ENCODE data around the gene MAML3.

MAML3 gene

DNA sequence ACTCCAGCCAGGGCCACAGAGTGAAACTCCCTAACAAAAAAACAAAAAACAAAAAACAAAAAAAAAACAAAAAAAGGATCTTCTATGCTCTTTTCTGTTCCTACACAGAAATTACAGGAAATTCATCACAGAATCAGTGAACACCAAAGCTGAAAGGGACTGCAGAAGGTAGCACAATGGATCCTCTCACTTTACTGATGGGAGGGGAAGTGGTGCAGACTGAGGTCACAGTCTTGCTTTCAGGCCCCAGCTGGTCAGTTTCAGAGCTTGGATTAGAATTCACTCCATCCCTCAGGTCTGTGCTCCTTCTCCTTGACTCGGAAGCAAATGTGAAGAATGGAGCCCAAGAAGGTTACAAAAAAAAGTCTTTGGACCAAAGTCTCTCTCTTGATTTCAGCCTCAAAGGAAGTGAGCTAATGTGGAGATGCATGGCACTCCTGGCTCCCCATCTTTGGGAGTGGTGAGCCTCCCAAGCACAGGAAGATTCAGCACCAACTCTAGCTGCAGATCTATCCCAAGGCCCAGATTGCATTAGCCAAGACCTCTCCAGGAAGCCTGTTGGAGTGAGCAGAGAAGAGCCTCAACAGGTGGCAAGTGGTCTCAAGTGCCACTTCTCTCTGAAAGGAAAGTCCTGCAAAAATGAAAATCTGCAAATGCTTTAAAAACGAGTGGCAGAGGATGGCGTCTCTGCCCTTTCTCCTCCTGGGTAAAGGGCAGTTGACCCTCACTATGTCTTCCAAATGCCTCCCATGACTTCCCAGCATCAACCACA lies 176.0 kb downstream of the MAML3 start:
- H3K4me3 ChIP-seq (ENCODE audit: low read depth, low read length) = no peak overlapping the region
- DNase-seq (ENCODE audit: low read depth) = peak; percentile 31

DNA sequence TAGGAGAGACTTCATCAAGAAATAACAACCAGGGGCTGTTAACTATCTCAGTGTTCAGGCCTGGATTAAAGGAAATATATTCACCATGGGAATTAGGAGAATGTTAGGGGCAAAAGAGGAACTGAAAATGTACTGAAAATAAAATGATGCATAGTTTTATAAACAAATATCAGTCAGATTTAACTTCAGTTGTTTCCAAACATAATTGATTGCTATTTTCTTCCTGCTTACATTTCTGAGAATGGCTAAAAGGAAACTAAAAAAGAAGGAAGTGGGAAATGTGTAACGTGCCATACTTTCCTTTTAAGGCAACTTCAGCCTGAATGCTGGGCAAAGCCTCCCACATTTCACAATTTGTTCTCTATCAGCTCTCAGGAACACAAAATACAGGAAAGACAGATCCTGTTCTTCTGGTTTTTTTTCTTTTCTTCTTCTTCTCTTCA lies 178.1 kb downstream of the MAML3 start:
- TF ChIP-seq, protein P1, sequence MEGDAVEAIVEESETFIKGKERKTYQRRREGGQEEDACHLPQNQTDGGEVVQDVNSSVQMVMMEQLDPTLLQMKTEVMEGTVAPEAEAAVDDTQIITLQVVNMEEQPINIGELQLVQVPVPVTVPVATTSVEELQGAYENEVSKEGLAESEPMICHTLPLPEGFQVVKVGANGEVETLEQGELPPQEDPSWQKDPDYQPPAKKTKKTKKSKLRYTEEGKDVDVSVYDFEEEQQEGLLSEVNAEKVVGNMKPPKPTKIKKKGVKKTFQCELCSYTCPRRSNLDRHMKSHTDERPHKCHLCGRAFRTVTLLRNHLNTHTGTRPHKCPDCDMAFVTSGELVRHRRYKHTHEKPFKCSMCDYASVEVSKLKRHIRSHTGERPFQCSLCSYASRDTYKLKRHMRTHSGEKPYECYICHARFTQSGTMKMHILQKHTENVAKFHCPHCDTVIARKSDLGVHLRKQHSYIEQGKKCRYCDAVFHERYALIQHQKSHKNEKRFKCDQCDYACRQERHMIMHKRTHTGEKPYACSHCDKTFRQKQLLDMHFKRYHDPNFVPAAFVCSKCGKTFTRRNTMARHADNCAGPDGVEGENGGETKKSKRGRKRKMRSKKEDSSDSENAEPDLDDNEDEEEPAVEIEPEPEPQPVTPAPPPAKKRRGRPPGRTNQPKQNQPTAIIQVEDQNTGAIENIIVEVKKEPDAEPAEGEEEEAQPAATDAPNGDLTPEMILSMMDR (IDR thresholded peaks at IDR 0.05; ENCODE audit: low read depth, low read length, missing control alignments) = no peak
- H3K4me3 ChIP-seq (ENCODE audit: low read depth, low read length) = no peak overlapping the region
- no peak for DNase-seq (ENCODE audit: low read depth)

More for the DNA sequence above, 176.0 kb downstream of the MAML3 start:
- TF ChIP-seq, protein P1 (IDR thresholded peaks at IDR 0.05; ENCODE audit: low read depth, low read length, missing control alignments) = no peak

DNA sequence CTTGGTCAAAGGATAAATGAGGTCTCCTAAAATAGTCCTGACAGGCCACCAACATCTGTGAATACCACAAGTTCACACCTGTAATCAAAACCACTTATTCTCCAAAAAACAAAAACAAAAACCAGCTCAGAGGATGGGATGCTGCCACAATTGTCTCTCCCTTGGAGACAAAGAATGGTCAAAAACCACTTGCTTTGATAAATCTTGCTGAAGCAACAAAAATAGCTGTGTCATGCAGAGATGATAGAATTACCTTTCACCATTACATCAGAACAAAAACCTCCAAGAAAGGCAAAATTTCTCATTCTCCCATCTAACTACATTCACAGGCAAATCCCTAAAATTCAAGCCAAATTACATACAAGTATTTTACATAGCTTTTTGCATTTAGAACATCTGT lies 180.4 kb downstream of the MAML3 start:
- TF ChIP-seq, protein P1 (IDR thresholded peaks at IDR 0.05; ENCODE audit: low read depth, low read length, missing control alignments) = no peak
- no peak overlapping the region for H3K4me3 ChIP-seq (ENCODE audit: low read depth, low read length)
- DNase-seq (ENCODE audit: low read depth) = no peak

DNA sequence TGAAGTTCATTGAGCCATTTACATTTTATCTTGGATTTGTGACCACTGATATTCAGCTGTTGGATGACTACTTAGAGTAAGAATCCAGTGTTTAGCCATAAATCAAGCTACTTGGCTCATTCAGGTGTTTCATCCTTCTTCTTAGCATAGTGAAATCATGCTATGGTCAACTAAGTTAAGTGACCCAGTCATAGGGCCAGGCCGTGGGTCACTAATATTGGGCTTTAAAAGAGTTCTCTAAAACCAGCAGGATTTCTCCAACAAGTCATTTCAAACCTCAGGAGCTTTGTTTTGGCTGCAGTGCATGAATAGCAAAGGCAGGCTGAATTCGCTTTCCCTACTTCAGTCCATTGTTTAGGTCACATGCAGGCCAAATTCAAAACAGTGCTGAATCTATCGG lies 181.0 kb downstream of the MAML3 start:
- TF ChIP-seq, protein P1 (IDR thresholded peaks at IDR 0.05; ENCODE audit: low read depth, low read length, missing control alignments) = no peak
- DNase-seq (ENCODE audit: low read depth) = no peak
- no peak overlapping the region for H3K4me3 ChIP-seq (ENCODE audit: low read depth, low read length)

DNA sequence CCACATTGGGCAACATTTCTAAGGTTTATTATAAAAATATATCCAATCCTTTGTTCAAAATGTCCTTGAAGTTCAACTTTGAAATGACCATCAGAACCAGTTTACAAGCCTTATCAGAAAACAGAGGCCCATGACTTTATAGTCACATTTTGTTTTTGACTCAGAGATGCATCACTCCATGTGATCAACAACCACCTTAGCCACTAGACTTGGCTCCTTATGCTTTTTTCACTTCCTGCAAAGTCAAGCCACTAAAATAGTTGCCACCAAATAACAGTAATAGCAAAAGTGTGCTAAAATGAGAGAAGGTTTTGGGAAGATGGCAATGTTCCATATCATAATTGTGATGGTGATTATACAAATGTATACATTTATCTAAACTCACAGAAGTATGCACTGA lies 181.7 kb downstream of the MAML3 start:
- no peak overlapping the region for H3K4me3 ChIP-seq (ENCODE audit: low read depth, low read length)
- DNase-seq (ENCODE audit: low read depth) = no peak
- TF ChIP-seq, protein P1 (IDR thresholded peaks at IDR 0.05; ENCODE audit: low read depth, low read length, missing control alignments) = no peak

DNA sequence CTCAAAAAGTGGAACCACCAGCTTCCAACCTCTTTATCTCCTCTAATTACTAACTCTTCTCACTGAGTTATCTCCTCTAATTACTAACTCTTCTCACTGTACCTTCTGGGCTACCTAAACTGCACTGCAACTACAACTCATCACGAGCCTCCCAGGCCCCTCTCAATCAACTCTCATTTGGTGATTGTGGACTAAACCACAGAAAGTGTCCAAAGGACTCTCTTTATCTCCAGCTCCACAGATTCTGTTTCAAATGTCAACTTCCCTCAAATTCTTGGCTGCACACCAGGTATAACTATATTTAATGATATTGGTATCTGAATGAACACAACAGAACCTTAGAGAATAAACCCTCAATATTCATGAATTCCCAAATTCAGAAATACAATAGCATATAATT lies 182.9 kb downstream of the MAML3 start:
- H3K4me3 ChIP-seq (ENCODE audit: low read depth, low read length) = no peak overlapping the region
- TF ChIP-seq, protein P1 (IDR thresholded peaks at IDR 0.05; ENCODE audit: low read depth, low read length, missing control alignments) = no peak
- no peak for DNase-seq (ENCODE audit: low read depth)
